HUES64 (cell line): ENCODE data around the gene SLC6A12.
"Not testable (repeated sequence)": the region's sequence is repeated elsewhere in the genome, so short reads cannot be mapped to it uniquely, and the experiment has no call there.

ENCODE experiments used
- H3K27ac ChIP-seq: 2 replicates; pipeline ENCODE4 v1.7.0; 2013; ENCODE audit warnings: low read depth, low read length, inconsistent platforms
- H3K27me3 ChIP-seq: 2 replicates; pipeline ENCODE4 v1.6.1; 2013; ENCODE audit warnings: mild to moderate bottlenecking, low read length; ENCODE audit not compliant: insufficient read depth
- H3K36me3 ChIP-seq: 2 replicates; pipeline ENCODE4 v1.6.1; 2013; ENCODE audit warnings: mild to moderate bottlenecking, low read length; ENCODE audit not compliant: insufficient read depth
- H3K4me1 ChIP-seq: 2 replicates; pipeline ENCODE4 v1.6.1; 2013; ENCODE audit warnings: mild to moderate bottlenecking, low read length, moderate library complexity; ENCODE audit not compliant: insufficient read depth
- H3K4me3 ChIP-seq: 2 replicates; pipeline ENCODE4 v1.5.1; 2013; ENCODE audit warnings: mild to moderate bottlenecking, low read length, moderate library complexity
- H3K9ac ChIP-seq: 2 replicates; pipeline ENCODE4 v1.6.1; 2013; ENCODE audit warnings: mild to moderate bottlenecking, low read depth, low read length
- H3K9me3 ChIP-seq: 2 replicates; pipeline ENCODE4 v1.6.1; 2013; ENCODE audit warnings: low read depth, low read length; ENCODE audit not compliant: insufficient read depth
- WGBS: fragments of 150-250, 120-280 bp; methylation state at CpG from one replicate; pipeline ENCODE4 v1.1.7; 2013; ENCODE audit warnings: missing lambda C conversion rate; 5-methylcytosine and 5-hydroxymethylcytosine counted together

Gene SLC6A12

GRCh38 chr12:196436-196835 lies 17.5 kb downstream of the SLC6A12 start:
- Histone ChIP-seq H3K4me1 (peaks cover 7% of the 10 kb centered on the region; the same call in 1 of the 2 replicates), H3K36me3 (no peaks in the 10 kb centered on the region), H3K27me3 (peaks cover 25% of the 10 kb centered on the region), H3K9ac (no peak overlapping the region), H3K4me3 (no peak overlapping the region), H3K27ac (no peak overlapping the region), H3K9me3 (no peaks in the 10 kb centered on the region)
- 88% methylated on average over 4 of the region's 4 CpGs for WGBS

- Histone ChIP-seq H3K27ac (no peak overlapping the region), H3K4me3 (no peak overlapping the region), H3K27me3 (peaks cover 20% of the 10 kb centered on the region), H3K9me3 (no peaks in the 10 kb centered on the region), H3K4me1 (peaks cover 7% of the 10 kb centered on the region; the same call in 1 of the 2 replicates), H3K9ac (no peak overlapping the region), H3K36me3 (no peaks in the 10 kb centered on the region)
- WGBS: 91% methylated on average over 15 of the region's 15 CpGs
Measured at GRCh38 chr12:195951-196350, 18.0 kb downstream of the SLC6A12 start.

GRCh38 chr12:195156-195555 lies 18.8 kb downstream of the SLC6A12 start:
- WGBS: 81% methylated on average over 5 of the region's 5 CpGs
- H3K4me3 ChIP-seq: no peak overlapping the region
- H3K27ac ChIP-seq: no peak overlapping the region
- H3K4me1 ChIP-seq: peaks cover 7% of the 10 kb centered on the region; the same call in 1 of the 2 replicates
- H3K36me3 ChIP-seq: no peaks in the 10 kb centered on the region
- H3K27me3 ChIP-seq: peaks cover 14% of the 10 kb centered on the region
- H3K9me3 ChIP-seq: no peaks in the 10 kb centered on the region
- no peak overlapping the region for H3K9ac ChIP-seq

GRCh38 chr12:194276-194675 lies 19.7 kb downstream of the SLC6A12 start:
- peaks cover under 1% of the 10 kb centered on the region; the same call in 1 of the 2 replicates for H3K4me1 ChIP-seq
- 91% methylated on average over 7 of the region's 7 CpGs for WGBS
- no peak overlapping the region for H3K9ac ChIP-seq
- H3K27ac ChIP-seq: no peak overlapping the region
- no peaks in the 10 kb centered on the region for H3K36me3 ChIP-seq
- peaks cover 16% of the 10 kb centered on the region for H3K27me3 ChIP-seq
- H3K9me3 ChIP-seq: no peaks in the 10 kb centered on the region
- no peak overlapping the region for H3K4me3 ChIP-seq

GRCh38 chr12:193261-193660 lies 20.7 kb downstream of the SLC6A12 start:
- WGBS: 82% methylated on average over 10 of the region's 10 CpGs
- Histone ChIP-seq H3K9ac (no peak overlapping the region), H3K27ac (no peak overlapping the region), H3K27me3 (peaks cover 22% of the 10 kb centered on the region), H3K4me1 (no peaks in the 10 kb centered on the region), H3K36me3 (no peaks in the 10 kb centered on the region), H3K9me3 (no peaks in the 10 kb centered on the region), H3K4me3 (no peak overlapping the region)

- H3K27ac ChIP-seq: no peak overlapping the region
- no peak overlapping the region for H3K9ac ChIP-seq
- H3K4me1 ChIP-seq: no peaks in the 10 kb centered on the region
- H3K27me3 ChIP-seq: peaks cover 34% of the 10 kb centered on the region
- no peaks in the 10 kb centered on the region for H3K9me3 ChIP-seq
- no peaks in the 10 kb centered on the region for H3K36me3 ChIP-seq
- WGBS: 82% methylated on average over 3 of the region's 3 CpGs
- no peak overlapping the region for H3K4me3 ChIP-seq
Measured at GRCh38 chr12:191541-191940, 22.4 kb downstream of the SLC6A12 start.

- Histone ChIP-seq H3K4me1 (no peaks in the 10 kb centered on the region), H3K9ac (no peak overlapping the region), H3K27me3 (peaks cover 39% of the 10 kb centered on the region), H3K36me3 (no peaks in the 10 kb centered on the region), H3K4me3 (no peak overlapping the region), H3K27ac (no peak overlapping the region), H3K9me3 (no peaks in the 10 kb centered on the region)
- 93% methylated on average over 8 of the region's 8 CpGs for WGBS
Measured at GRCh38 chr12:190881-191280, 23.1 kb downstream of the SLC6A12 start.

GRCh38 chr12:189622-189962 lies 24.4 kb downstream of the SLC6A12 start:
- H3K9me3 ChIP-seq: no peaks in the 10 kb centered on the region
- no peak overlapping the region for H3K4me3 ChIP-seq
- no peak overlapping the region for H3K9ac ChIP-seq
- no peak overlapping the region for H3K27ac ChIP-seq
- 82% methylated on average over 6 of the region's 6 CpGs for WGBS
- no peaks in the 10 kb centered on the region for H3K36me3 ChIP-seq
- H3K4me1 ChIP-seq: no peaks in the 10 kb centered on the region
- peaks cover 38% of the 10 kb centered on the region for H3K27me3 ChIP-seq

GRCh38 chr12:188910-189621 lies 24.9 kb downstream of the SLC6A12 start:
- H3K9me3 ChIP-seq: no peaks in the 10 kb centered on the region
- peaks cover 38% of the 10 kb centered on the region for H3K27me3 ChIP-seq
- H3K9ac ChIP-seq: peak overlapping the region; percentile 37; the same call in 1 of the 2 replicates
- 8% methylated on average over 52 of the region's 52 CpGs for WGBS
- H3K27ac ChIP-seq: no peak overlapping the region
- peak overlapping the region; percentile 62 for H3K4me3 ChIP-seq
- no peaks in the 10 kb centered on the region for H3K36me3 ChIP-seq
- H3K4me1 ChIP-seq: no peaks in the 10 kb centered on the region

- H3K27ac ChIP-seq: not testable (repeated sequence)
- WGBS: 35% methylated on average over 50 of the region's 53 CpGs
- H3K27me3 ChIP-seq: peaks cover 38% of the 10 kb centered on the region
Measured at GRCh38 chr12:187986-188909, 25.7 kb downstream of the SLC6A12 start.

GRCh38 chr12:186006-186625 lies 27.8 kb downstream of the SLC6A12 start:
- H3K4me1 ChIP-seq: no peaks in the 10 kb centered on the region
- no peaks in the 10 kb centered on the region for H3K36me3 ChIP-seq
- peaks cover 38% of the 10 kb centered on the region for H3K27me3 ChIP-seq
- WGBS: 92% methylated on average over 11 of the region's 11 CpGs
- H3K9ac ChIP-seq: no peak overlapping the region
- no peak overlapping the region for H3K4me3 ChIP-seq
- no peaks in the 10 kb centered on the region for H3K9me3 ChIP-seq
- no peak overlapping the region for H3K27ac ChIP-seq

More at GRCh38 chr12:187986-188909, 25.7 kb downstream of the SLC6A12 start:
- H3K4me1 ChIP-seq, H3K36me3 ChIP-seq, H3K9me3 ChIP-seq: not testable (repeated sequence)
- Histone ChIP-seq H3K9ac (peak overlapping the region; percentile 37; the same call in 1 of the 2 replicates), H3K4me3 (peak overlapping the region; percentile 62)
